AG09319 (cell line): Measurements from ENCODE around the gene SLX4IP.

Experiments used
- DNase-seq: peaks from one replicate; pipeline ENCODE4 v3.0.0-alpha.2; 2010; ENCODE audit warnings: low read depth; ENCODE audit errors: extremely low read depth
- CTCF ChIP-seq: IDR thresholded peaks from 2 replicates; pipeline ENCODE4 v1.5.1; 2011; ENCODE audit warnings: low read depth, mild to moderate bottlenecking, inconsistent platforms, low read length, moderate library complexity

Gene SLX4IP

GRCh38 chr20:10640897-10641296 lies 205.8 kb downstream of the SLX4IP start:
- TF ChIP-seq CTCF: no peak
- no peak for DNase-seq

- no peak for TF ChIP-seq CTCF
- no peak for DNase-seq
Measured at GRCh38 chr20:10641467-10641866, 206.4 kb downstream of the SLX4IP start.

- TF ChIP-seq CTCF: no peak
- DNase-seq: no peak
Measured at GRCh38 chr20:10641893-10642292, 206.8 kb downstream of the SLX4IP start.

GRCh38 chr20:10642856-10643559 lies 207.9 kb downstream of the SLX4IP start:
- no peak for DNase-seq
- no peak for TF ChIP-seq CTCF

GRCh38 chr20:10643560-10643873 lies 208.4 kb downstream of the SLX4IP start:
- no peak for DNase-seq
- TF ChIP-seq CTCF: no peak

- no peak for DNase-seq
- no peak for TF ChIP-seq CTCF
Measured at GRCh38 chr20:10644458-10645204, 209.5 kb downstream of the SLX4IP start.

- TF ChIP-seq CTCF: no peak
- DNase-seq: no peak
Measured at GRCh38 chr20:10645205-10645570, 210.1 kb downstream of the SLX4IP start.
